Stimulated activated CD4-positive, alpha-beta T cell treated with anti-CD3 and anti-CD28 coated beads, Interleukin-1b, Interleukin-23, amount 100 ng/mL, for 4 hours (primary cell): Measurements from ENCODE around the gene ELP4.

Source experiments
- DNase-seq, 2 donors: peaks; one replicate each; pipeline ENCODE4 v3.0.0-alpha.2; 2020; ENCODE audit warnings: low read depth in 2 of 2

Gene ELP4

GRCh38 chr11:31800398-31801265 is 291.1 kb downstream of the ELP4 start:
- DNase-seq: no peak

- no peak for DNase-seq
These were observed 291.7 kb downstream of the ELP4 start for GRCh38 chr11:31801298-31801702.

GRCh38 chr11:31802000-31802551 is 292.5 kb downstream of the ELP4 start:
- no peak for DNase-seq

DNA sequence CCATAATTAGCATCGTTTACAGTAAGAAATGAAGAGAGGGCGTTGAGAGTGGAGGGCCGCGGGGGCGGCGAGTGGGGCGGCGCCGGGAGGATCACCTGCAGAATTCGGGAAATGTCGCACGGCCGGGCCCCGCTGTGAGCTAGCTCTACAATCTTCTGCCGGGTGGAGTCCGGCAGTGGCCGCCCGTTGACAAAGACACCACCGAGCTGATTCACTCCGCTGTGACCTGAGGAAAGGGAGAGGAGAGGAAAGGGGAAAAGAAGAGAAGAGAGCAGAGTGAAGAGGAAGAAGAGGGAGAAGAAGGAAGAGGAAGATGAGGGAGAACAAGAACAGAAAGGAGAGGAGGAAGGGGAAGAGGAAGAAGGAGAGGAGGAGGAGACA is 293.0 kb downstream of the ELP4 start:
- DNase-seq: no peak

GRCh38 chr11:31802990-31803812 is 293.6 kb downstream of the ELP4 start:
- no peak for DNase-seq

DNA sequence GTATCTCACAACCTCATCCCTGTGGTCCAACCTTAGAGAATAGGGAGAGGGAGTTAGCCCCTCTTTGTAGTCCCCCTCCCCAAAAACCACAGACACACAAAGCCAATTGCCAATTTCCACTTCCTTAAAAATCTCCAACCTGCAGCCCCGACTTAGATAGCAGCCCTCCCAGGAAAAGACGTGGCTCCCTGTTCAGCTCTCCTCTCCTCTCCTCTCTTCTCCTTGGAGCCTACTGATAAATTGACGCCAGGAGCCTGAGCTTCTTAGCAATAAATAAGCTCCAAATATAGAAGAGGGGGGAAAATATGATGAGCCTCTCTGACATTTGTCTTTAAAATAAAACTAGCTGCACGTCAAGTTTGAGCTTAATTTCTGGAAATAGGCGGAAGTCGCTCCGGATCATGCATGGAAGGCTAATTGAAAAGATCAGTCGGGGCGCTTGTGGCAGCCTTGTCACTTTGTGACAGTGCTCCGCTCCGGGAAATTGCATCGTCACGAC is 294.3 kb downstream of the ELP4 start:
- no peak for DNase-seq

- no peak for DNase-seq
These were observed 294.9 kb downstream of the ELP4 start for GRCh38 chr11:31804312-31805036.

- no peak for DNase-seq
These were observed 295.6 kb downstream of the ELP4 start for GRCh38 chr11:31805037-31805628.

DNA sequence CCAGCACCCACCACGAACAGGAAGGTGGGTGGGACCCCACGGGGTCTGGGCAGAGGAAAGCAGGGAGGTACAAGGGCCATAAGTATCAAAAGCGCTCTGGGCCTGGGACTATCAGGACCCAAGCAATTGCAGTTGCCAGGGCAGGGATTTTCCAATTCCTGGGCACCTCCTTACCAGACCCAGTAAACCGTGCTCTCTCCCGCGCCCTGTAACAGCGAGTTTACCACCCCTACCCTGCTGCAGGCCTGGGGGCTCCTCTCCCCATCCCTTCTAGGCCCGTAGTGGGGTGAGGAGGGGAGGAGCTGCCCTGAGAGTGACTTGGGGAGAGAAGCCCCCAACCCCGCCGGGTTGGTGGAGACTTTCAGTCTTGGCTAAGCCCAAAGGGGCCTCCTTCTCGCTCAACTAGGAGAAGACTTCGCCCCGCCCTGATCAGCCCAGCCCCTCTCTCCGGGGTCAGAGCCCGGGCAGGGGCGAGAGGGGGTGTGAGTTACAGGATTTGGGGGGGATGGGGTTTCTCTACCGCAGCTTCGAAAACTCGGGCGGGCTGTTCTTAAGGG is 296.1 kb downstream of the ELP4 start:
- DNase-seq: no peak

GRCh38 chr11:31806186-31806927 is 296.8 kb downstream of the ELP4 start:
- no peak for DNase-seq

DNA sequence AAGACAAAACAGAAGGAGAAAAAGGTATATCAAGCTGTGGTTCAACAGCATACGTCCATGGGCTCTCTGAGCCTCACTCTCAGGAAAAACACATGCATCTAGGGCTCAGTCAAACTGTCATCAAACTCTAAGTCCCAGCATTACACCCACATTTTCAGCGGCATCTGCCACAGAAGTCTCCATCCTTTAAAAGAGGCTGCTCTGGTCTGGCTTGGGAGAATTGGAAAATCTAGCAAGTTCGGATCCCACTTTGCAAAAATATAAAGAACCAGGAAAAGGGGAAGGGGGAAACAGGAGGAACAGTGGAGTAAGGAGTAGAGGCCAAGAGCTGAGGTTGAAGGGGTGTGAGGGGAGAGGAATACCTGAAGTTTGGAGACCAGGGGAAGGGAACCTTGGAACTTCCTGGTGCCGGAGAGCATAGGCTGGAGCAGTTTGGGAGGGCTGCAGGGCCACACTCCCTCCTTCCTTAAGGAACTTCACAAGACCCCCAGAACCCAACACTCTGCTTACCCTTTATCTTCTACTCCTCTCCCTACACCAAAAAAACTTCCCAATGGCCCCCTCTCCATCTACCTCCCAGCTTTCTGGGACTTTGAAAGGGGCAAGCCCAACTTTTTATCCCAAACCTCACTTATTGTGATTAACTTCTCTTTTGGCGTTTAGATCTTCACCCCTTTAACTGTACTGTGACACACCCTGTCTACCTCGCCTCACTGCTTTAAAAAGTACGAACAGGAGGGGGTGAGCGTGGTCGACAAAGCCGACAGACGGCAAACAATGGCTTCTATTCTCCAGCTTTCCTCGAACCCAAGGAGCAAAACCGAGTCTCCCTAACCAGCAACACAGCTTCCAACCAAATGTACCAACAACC is 297.6 kb downstream of the ELP4 start:
- no peak for DNase-seq

DNA sequence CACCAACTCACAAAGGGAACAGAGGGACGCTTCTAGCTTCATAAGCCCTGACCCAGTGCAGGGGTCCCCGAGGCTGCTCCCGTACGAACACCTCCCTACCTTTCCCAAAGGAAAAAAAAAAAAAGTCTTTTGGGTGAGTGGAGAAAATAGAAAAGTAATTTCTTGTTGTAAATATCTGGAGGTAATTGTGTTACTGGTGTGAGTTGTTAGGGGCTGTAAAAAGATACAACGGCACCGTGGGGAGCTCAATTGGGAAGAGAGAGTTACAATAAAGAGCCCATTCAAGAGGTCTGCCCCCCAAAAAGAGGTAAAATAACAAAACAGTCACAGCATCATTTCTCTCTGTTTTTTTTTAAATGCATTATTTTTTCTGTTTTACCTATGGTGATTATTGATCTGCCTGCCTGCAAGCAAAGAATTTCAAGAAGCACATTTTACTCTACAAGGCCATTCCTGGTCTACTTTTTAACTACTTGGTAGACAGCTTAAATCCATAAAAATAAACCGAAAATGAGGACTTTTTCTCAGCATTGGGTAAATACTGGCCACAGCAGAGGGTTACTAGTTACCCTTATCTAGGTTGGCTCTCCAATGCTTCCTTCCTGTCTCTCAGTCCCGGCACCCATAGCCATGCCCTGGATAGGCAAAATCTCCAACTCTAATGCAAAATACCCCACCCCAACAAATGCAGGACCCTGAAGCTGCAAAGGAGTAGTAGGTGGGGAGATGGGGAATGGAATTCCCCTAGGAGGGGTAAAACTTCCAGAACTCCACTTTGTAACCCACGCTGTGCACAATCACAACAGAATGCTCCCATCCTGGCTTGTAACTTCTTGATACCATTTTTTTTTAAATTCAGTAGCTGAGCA is 298.5 kb downstream of the ELP4 start:
- no peak for DNase-seq

DNA sequence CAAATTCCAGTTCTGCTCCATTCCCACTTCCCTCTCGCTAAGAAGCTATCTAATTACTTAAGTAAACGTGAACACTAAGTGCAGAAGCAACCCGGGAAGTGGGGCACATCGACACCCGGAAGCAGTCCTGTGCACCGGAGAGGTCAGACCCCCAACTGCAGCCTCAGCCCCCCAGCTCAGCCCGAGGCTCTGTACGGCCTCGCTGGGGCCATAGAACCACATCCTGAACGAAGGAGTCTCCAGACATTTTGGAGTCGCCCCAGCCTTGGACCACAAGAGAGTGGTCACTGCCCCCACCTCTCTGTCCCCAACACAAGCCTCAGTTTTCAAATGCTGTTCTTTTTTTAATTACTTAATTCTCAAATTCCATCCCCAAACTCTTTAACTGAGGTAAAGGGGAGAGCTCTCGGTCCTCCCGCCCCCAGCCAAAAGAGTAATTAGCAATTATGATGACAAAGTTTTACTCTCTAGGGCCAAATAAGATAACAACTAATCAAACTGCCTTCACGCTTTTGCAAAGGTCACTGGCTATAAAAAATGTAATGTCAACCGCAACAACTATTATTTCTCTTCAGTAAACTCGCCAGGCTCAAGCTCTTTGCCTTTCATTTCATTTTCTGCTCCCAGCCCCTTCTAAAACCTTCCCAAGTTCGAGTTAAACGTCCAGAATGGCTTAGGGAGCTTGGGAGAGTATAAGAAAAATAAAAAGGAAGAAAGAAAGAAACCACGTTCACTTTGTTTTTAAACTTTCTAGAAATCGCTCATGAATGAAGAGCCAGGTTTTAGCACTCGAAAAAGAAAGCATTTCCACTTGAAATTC is 299.4 kb downstream of the ELP4 start:
- DNase-seq: no peak

DNA sequence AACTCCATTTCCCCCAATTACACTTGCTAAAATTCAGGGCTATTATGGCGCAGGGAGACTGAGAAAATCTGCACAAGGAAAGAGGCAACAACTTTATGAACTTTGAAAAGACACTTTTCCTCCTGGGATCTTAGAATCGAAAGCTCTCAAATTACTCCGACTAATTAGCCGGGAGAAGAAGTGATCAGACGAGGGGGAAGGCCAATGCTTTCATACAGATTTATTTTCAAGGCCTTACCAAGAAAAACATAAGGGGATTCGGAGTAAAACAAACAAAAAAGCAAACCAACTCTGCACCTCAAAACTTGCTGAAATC is 299.9 kb downstream of the ELP4 start:
- no peak for DNase-seq

- DNase-seq: no peak
These were observed 300.6 kb downstream of the ELP4 start for GRCh38 chr11:31809857-31810778.

- DNase-seq: no peak
These were observed 301.4 kb downstream of the ELP4 start, which contains the start of gene PAX6 for GRCh38 chr11:31810779-31811647. Gene PAX6, minus strand, starts transcription at chr11:31811322. Its CDS starts 4,911 bp downstream, at chr11:31806411.
